Fibroblast of skin of scalp (primary cell): ENCODE data around the gene ELMOD2.

ENCODE experiments used
- DNase-seq: peaks from one replicate; pipeline ENCODE4 v3.0.0-alpha.2; 2013

ELMOD2 gene

GRCh38 chr4:140584439-140584838 lies 60.5 kb downstream of the ELMOD2 start:
- no peak for DNase-seq

- DNase-seq: no peak
Measured at GRCh38 chr4:140595065-140595464, 71.1 kb downstream of the ELMOD2 start.

- no peak for DNase-seq
Measured at GRCh38 chr4:140600408-140600807, 76.4 kb downstream of the ELMOD2 start.

- DNase-seq: no peak
Measured at GRCh38 chr4:140602714-140603113, 78.7 kb downstream of the ELMOD2 start.

GRCh38 chr4:140603286-140603685 lies 79.3 kb downstream of the ELMOD2 start:
- DNase-seq: no peak
